M059J (cell line): ENCODE measurements around the gene GFAP. TPM values are rescaled to one million over a fixed set of nuclear protein-coding genes. Genes with fewer than 3 reads are reported as not detected.

Experiments used
- DNase-seq: peaks from one replicate; pipeline ENCODE4 v3.0.0-alpha.2; 2012; ENCODE audit warnings: low read depth
- total RNA-seq: library from RNA; depleted of rRNA; stranded (reverse); fragments of >200 nt; shearing (Covaris generic); gene quantifications from 2 replicates; pipeline ENCODE4 v1.2.3, GENCODE V29; 2014

GFAP gene
- total RNA-seq, 1 experiment from 2014 or later = not detected

DNA sequence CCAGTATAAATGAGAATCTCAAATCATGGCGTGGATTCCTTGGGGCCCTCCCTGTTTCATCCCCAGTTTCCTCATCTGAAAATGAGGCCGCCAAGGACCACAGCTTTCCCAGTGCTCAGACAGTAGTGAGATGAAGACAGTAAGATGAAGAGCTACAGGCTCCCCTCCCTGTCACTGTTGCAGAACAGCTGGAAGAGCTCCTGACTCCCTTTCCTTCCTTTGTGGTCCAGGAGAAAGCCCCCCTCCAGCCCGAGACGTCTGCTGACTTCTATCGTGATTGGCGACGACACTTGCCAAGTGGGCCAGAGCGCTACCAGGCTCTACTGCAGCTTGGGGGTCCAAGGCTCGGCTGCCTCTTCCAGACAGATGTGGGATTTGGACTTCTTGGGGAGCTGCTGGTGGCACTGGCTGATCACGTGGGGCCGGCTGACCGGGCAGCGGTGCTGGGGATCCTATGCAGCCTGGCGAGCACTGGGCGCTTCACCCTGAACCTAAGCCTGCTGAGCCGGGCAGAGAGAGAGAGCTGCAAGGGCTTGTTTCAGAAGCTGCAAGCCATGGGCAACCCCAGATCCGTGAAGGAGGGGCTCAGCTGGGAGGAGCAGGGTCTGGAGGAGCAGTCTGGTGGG, 13.1 kb downstream of the GFAP start:
- DNase-seq = no peak

DNA sequence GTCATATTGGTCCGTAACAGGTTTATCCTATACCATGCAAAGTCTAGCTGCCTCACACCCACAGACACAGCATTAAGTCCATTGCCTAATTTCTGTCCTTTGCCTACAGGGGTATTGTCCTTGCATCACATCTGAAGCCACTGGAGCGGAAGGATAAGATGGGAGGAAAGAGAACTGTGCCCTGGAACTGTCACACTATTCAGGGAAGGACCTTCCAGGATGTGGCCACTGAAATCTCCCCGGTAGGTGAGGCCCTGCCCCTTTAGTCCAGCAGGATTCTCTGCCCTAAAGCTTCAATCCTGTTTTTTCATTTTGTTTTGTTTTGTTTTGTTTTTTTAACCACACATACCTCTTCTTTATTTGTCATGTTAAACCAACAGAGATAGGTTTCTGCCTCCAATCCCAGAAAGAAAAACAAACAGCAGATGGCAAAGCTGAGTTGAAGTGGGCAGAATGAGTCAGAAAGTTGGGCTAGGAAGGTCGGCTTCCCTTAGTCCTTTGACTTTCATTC, 13.8 kb downstream of the GFAP start:
- DNase-seq = peak; percentile 95

DNA sequence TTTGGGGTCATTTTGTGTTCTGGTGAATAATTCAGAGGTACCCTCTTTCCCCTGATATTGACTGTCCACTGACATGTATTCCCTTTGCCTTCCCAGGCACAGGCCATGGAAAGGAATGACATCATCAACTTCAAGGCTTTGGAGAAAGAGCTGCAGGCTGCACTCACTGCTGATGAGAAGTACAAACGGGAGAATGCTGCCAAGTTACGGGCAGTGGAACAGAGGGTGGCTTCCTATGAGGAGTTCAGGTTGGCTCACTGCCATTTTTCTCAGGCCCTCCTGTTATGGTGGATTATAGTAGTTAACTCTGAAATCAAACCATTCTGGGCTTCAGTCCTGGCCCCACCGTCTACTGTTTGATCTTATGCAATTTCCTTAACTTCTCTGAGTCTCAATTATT, 14.4 kb downstream of the GFAP start:
- DNase-seq = peak; percentile 92

DNA sequence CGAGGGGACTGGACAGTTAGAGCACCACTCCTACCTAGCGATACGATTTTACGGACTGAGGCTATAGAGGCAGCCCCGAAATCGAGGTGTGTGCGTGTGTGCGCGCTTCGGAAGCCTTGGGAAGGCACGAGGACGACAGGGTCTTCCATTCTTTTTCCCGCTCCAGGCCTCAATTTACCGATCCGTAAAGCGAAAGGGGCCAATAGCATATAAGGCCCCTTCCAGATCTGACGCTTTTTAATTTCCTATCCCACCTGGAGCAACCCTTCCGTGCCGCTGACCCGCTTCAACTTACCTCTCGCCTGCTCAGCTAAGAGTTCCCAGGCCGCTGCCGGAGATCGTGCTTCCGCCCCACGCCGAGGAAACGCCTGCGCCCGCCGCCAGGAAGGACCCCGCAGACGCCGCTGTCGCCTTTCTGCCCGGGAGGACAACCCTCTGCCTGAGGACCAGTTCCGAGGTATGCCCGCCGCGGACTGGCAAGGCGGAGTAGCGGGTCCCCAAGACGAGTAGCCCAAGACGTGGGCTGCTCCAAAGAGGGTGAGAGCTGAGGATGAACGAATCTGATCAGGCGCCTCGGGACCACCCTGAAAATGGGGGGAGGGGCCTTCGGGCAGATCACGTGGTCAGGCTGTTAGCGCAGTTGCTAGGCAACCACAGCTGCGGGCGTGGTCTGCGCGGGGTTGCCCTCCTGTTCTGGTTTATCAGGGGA, 16.1 kb downstream of the GFAP start, which contains the start of gene EFTUD2:
Gene EFTUD2 (minus strand): TSS at position 372 of the 709 bp plus-strand sequence. CDS start 4,924 bp downstream, outside the sequence.
- DNase-seq = peak; percentile 77

DNA sequence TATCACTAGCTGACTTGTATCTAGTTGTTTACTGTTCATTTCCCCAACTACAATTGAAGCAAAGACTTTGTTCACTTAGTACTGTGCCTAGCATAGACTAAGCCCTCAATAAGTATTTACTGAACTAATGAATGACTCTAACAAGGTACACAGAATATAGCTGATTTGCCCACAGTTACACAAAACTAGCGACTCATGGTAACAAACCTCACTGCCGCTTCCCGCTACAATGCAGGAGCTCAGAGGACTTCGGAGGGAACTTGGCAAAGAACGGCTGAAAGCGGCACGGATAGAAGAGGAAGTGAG, 16.6 kb downstream of the GFAP start:
- peak; percentile 65 for DNase-seq

DNA sequence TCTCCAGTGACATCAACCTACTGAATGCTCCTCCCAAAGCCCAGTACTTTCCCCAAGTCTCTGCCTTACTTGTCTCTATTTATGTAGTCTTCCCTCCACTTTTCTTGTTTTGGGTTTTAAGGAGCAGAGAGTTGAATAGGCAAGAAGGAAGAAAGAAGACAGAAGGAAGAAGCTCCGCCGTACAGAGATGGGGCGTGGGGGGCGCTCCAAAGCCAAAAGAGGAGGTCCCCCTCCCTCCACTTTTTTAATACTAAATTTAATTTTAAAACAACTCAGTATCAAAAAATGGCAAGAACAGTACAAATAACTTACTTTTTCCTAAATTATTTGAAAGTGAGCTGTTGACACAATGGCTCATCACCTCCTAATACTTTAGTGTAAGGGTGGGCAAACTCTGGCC, 20.7 kb downstream of the GFAP start:
- no peak for DNase-seq

DNA sequence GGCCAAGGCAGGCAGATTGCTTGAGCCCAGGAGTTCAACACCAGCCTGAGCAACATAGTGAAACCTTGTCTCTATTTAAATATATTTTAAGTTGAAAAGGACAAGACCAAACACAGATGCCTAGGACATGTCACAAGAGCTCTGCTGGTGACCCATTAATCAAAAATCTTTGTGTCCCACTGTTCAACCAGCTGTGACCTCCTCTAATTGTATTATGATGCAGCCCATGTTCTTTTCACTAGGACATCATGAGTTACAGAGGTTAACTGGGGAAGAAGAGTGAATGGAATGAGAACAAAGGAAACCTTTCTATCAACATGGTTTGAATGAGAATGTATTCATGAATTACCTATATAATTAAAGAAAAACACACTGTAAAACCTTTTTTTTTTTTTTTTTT, 23.1 kb downstream of the GFAP start:
- DNase-seq = no peak

DNA sequence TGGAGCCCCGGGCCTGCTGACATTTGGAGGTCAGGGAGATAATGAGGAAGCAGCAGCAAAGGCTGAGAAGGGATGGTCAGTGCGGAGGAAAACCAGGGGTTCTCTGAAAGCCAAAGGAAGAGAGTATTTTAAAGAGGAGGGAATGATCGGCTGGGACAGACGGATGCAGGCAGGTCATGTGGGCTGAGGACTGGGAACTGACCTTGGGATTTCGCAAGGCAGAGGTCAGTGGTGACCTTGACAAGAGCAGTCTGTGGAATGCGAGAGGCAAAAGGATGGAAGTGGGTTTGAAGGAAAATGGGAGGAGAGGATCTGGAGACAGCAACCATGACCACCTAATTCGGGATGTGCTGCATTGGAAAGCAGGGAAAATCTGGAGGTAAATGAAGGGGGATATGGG, 26.3 kb downstream of the GFAP start:
- no peak for DNase-seq

DNA sequence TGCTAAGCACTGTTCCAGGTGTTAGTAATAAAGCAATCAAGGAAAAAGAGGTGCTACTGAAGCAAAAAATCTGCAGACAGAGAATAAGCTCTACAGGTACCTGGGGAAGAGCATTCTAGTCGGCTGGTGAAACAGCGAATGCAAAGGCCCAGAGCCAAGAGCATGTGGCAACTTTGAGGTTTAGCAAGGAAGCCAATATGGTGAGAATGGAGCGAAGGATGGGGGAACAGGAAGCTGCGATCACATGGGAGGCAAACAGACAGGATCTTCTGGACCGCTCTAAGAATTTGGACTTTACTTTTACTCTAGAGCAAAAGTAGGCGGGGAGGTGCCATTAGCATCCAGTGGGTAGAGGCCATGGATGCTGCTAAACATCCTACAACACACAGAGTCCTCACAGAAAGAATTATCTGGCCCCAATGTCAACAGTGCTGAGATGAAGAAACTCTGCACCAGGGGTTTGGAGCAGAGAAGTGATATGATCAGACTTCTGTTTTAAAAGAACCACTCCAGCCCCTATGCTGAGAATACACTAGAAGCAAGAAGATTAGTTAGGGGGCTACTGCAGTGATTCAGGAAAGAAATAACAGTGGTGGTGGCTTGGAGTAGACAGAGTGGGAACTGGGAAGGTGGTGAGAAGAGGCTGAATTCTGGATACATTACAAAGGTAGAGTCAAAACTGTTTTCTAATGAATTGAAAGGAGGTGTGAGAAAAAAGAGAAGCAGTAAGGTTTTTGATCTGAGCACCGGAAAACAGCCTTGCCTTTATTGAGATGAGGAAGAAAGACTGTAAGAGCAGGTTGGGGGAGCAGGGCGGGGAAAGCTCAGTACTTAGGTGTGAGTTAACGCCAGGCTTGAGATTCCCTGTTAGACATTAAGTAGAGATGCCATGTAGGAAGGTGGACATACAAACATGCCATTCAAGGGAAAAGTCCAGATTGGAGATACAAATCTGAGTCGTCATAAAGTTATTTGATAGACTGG, 27.0 kb downstream of the GFAP start:
- no peak for DNase-seq

DNA sequence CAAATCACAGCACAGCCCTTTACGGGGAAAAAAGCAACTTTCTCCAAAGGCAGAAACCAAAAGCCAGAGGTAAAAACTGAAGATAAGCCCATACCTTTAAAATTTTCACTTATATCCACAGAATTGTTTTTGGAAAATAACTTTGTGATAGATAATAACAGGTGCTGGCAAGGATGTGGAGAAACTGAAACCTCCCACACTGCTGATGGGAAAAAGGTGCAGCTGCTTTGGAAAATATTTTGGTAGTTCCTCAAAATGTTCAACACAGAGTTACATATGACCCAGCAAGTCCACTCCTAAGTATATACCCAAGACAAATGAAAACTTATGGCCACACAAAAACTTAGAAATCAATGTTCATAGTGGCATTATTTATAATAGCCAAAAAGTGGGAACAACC, 28.3 kb downstream of the GFAP start:
- no peak for DNase-seq

DNA sequence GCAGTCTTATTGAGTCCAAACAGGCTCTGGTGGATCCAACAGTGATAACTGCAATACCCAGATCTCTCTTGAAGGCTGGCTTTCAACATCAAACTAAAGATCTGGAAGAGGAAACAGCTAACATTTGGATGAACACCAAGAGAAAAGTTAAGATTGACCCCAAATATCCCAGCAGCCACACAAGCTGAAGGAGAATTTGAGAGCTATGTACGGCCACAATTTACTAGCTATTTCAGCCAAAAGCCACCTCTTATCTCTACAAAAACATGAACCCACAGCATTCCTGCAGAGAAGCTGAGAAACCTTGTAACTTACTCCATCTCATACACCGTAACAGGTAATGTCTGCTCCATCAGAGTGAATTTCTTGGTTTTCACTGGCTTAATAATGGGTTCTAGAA, 30.4 kb downstream of the GFAP start:
- no peak for DNase-seq

DNA sequence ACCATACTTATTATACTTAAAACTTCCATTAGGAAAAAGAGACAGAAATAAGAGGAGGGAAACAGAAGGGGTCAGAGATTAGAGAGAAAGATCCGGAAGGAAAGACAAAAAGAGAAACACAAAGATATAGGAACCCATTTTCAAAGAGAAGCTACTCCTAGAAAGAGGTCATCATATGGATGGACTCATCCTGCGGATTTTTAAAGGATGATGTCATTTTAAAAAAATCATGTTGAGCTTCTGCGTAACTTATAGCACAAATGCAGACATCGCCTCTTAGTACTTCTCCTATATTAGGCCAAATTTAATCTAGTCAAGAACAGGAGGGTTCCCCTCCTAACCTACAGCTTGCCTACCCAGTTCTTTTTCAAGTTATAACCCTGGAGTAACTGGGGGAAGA, 34.2 kb downstream of the GFAP start:
- no peak for DNase-seq

DNA sequence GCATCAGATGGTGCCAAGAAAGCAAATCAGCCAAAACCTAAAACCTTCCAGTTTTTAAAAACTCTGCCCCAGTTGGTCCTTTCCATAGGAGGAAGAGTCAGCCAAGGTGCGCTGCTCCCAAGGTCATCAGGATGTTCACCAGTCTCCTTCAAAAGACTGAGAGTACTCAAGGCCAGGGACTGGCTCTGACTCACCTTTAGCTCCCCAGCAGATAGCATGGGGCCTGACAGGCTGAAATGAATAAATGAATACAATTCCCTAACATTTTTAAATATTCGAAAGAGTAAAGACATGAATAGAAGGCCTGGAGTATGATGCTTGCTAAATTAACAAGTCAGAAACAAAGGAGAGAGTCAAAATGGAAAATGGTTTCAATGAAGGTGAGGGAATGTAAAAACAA, 35.2 kb downstream of the GFAP start:
- no peak for DNase-seq

DNA sequence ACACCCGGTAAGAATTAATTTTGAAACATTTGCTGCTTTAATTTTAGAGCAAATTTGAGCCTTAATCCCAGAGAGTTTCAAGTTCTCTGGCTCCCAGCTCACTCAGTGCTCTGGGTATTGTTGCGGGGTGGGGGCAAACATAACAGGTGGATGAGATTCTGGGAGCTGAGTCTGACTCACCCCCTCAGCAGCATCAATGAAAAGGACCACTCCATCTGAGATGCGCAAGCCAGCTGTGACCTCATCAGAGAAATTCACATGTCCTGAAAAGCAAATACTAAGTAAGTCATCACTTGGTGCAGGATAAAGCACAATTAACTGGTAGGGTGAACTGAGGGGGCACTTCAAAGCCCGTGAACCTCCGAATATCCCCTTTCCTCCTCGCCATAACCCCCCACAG, 35.9 kb downstream of the GFAP start:
- DNase-seq = no peak

DNA sequence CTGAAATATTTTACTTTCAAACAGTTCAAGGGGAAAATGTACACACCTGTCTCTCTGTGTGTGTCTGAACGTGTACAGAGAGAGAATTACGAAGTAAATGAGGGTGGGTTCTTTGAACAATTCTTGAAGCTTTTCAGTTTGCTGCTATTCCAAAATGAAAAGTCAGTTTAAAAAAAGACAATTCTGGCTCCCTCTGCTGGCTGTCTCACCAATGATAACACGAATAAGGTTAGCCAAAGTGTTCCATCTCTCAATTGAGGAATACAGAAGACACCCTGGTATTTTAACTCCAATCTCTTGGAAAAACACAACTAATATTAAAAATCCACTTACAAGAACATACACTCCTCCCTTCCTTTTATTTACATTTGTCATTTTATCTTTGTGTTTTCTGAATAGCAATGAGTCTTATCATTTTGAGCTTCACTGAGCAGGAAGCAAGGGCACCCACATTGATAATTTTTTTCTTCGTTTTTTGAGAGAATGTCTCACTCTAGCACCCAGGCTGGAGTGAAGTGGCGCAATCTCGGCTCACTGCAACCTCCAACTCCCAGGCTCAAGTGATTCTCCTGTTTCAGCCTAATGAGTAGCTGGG, 36.6 kb downstream of the GFAP start:
- DNase-seq = peak; percentile 43

DNA sequence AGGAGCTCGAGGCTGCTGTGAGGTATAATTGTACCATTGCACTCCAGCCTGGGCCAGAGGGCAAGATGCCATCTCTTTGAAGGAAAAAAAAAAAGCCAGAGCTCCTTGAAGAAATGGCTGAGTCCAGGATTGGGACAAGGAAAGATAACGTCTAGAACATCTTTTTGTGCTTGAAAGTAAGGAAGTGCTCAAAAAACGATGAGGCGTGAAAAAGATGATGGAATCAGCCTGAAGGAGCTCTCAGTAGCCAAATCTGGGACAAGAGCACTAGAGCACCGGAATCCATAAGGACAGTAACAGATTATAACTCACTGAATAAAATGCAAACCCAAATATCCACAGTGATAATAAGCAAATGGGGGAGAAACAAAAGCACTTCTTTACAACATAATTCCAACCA, 38.2 kb downstream of the GFAP start:
- DNase-seq = no peak

DNA sequence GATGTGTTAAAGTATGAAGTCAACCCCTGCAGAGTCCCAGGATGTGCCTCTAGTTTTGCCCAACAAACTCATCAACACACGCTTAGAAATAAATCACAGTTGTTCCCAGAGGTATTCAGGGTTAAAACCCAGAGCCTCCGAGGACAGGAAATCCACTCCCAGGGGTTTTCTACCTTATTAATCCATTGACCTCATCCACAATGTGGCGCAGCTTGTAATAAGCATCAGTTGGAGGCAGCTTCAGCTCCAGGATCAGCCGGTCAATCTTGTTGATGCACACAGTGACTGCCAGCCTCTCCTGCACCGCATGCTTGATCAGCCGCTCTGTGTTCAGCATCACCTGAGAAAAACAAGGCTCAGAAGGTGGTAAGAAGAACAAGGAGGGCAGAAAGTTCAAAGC, 39.5 kb downstream of the GFAP start:
- DNase-seq = no peak

DNA sequence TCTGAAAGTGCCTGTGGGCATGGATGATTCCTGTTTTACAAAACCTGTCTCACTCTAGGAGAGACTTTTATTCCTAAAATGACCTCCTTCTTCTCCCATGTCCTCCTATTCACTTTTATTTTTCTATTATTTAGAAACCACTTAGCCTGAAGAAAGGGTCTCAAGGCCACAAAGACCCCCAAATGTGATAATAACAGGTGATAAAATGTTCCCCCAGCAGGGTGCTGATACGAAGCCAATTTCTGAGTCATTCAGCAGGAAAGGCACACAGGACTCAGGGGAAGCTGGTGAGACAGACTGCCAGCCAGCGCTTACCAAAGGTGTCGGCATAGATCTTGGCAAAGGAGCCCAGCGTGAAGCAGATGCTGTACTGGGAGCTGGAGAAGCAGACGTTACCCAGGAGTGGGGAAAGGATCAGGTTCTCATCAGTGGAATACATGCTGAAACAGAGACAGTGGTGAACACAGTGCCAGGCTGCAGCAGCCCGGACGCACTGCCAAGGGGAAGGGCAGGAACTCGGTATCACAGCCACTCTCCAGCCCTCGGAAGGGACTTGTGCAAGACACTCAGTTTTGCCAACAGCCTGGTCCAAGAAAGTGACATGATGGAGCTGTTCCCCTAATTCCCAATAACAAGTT, 43.0 kb downstream of the GFAP start:
- DNase-seq = no peak

DNA sequence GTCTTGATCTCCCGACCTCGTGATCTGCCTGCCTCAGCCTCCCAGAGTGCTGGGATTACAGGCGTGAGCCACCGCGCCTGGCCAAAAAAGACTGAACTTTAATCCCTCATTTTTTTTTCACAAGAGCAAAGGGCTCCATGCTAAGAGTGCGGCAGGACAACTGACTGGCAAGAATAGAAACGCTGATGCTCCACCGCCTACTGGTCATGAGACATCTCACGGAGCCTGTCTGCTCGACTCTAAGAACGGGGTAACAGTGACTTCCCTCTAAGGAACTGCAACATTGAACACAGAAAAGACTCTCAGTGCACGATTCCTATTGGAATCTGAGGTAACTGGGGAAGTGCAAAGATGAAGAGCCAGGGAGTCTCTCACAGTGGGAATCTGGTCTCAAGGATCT, 43.7 kb downstream of the GFAP start:
- no peak for DNase-seq

DNA sequence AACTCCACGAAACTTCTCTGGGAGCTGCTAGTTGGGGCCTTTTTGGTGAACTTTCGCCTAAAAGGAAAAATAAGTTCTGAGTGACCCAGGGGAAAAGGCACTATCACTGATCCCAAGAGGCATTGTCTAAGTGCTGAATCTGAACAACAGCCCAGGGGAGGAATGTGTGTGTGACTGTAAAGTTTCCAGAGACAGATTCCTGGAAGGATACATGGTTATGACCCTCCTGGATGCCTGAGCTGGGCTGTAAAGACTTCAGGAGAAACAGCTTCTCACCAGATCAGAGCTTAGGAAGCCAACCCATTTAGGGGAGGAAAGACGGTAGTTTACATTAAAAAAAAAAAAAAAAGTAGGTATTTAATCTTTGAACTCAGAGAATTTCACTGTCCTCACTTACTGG, 47.5 kb downstream of the GFAP start:
- no peak for DNase-seq

DNA sequence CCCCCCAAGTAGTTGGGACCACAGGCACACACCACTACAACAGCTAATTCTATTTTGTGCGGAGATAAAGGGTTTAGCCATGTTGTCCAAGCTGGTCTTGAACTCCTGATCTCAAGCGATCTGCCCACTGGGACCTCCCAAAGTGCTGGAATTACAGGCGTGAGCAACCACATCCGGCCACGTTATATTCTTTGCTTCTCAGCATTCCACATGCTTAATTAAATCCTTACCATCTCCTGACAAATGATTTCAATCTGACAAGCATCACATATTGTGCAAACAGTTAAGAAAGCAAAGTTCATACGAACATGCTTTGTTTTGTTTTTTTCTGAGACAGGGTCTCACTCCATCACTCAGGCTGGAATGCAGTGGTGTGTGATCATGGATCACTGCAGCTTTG, 49.4 kb downstream of the GFAP start:
- DNase-seq = no peak

DNA sequence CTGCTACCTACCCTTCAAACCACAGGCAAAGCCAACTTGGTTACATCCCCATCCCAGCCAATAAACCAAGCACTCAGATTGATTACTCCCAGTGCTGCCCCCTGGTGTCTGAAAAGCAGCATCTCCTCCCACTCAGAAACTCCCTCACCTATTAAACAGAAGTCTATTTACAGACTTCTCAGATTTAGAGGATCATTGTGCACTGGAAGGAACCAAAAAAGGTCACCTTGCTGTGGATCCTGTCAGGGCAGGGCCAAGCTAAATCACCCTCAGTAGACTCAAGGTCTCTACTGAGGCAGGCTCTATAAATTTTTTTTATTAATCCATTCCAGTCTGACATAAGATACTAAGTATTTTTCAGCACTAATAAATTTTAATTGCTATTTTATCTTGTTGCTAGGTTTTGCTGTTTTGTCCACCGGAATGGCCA, 50.1 kb downstream of the GFAP start:
- DNase-seq = peak; percentile 68
